SJCRH30 (cell line): ENCODE data around the gene FAM9A. TPM values are rescaled to one million over a fixed set of nuclear protein-coding genes. Genes with fewer than 3 reads are reported as not detected.
"Not testable (repeated sequence)": the region's sequence is repeated elsewhere in the genome, so short reads cannot be mapped to it uniquely, and the experiment has no call there.

Source experiments
- DNase-seq, 2 experiments: peaks; one replicate each; pipeline ENCODE4 v3.0.0-alpha.2; 2015 to 2020
- H3K27ac ChIP-seq: fragments of 250-450 bp; sonication (Bioruptor Pico); 2 replicates; pipeline ENCODE4 v1.5.1; 2020; ENCODE audit warnings: mild to moderate bottlenecking, moderate library complexity
- H3K27me3 ChIP-seq: fragments of 250-450 bp; sonication (Bioruptor Pico); 2 replicates; pipeline ENCODE4 v1.5.1; 2020; ENCODE audit warnings: mild to moderate bottlenecking, moderate library complexity
- H3K36me3 ChIP-seq: fragments of 250-450 bp; sonication (Bioruptor Pico); 2 replicates; pipeline ENCODE4 v1.5.1; 2020; ENCODE audit warnings: mild to moderate bottlenecking, moderate library complexity
- H3K4me1 ChIP-seq: fragments of 250-450 bp; sonication (Bioruptor Pico); 2 replicates; pipeline ENCODE4 v1.5.1; 2020; ENCODE audit warnings: mild to moderate bottlenecking, moderate library complexity
- H3K4me3 ChIP-seq: fragments of 250-450 bp; sonication (Bioruptor Pico); 2 replicates; pipeline ENCODE4 v1.5.1; 2020; ENCODE audit warnings: mild to moderate bottlenecking, moderate library complexity
- H3K9me3 ChIP-seq: fragments of 250-450 bp; sonication (Bioruptor Pico); replicated peaks from 2 replicates; pipeline ENCODE4 v1.5.1; 2020; ENCODE audit warnings: mild to moderate bottlenecking, moderate library complexity
- total RNA-seq: library from RNA; depleted of rRNA; stranded (reverse); fragments of >200 nt; shearing (Covaris generic); gene quantifications from 2 replicates; pipeline ENCODE4 v1.2.3, GENCODE V29; 2014; rRNA removed

Gene FAM9A
- total RNA-seq, 1 experiment from 2014 or later: not detected

- DNase-seq, H3K4me3 ChIP-seq, H3K27me3 ChIP-seq, H3K4me1 ChIP-seq, H3K27ac ChIP-seq, H3K9me3 ChIP-seq, H3K36me3 ChIP-seq: not testable (repeated sequence)
Measured at GRCh38 chrX:8781921-8782320, 19.3 kb downstream of the FAM9A start.

- H3K36me3 ChIP-seq: no peaks in the 10 kb centered on the region
- no peaks in the 10 kb centered on the region for H3K9me3 ChIP-seq
- no peak for DNase-seq
- no peaks in the 10 kb centered on the region for H3K4me1 ChIP-seq
- H3K27me3 ChIP-seq: no peaks in the 10 kb centered on the region
- no peak overlapping the region for H3K4me3 ChIP-seq
- H3K27ac ChIP-seq: no peak overlapping the region
Measured at GRCh38 chrX:8773117-8773516, 28.1 kb downstream of the FAM9A start.

- no peaks in the 10 kb centered on the region for H3K36me3 ChIP-seq
- H3K27me3 ChIP-seq: no peaks in the 10 kb centered on the region
- H3K9me3 ChIP-seq: no peaks in the 10 kb centered on the region
- H3K4me1 ChIP-seq: no peaks in the 10 kb centered on the region
- H3K4me3 ChIP-seq: no peak overlapping the region
- no peak overlapping the region for H3K27ac ChIP-seq
- DNase-seq: no peak
Measured at GRCh38 chrX:8760021-8760420, 41.2 kb downstream of the FAM9A start.

- not testable (repeated sequence) for H3K9me3 ChIP-seq, H3K27me3 ChIP-seq, DNase-seq, H3K36me3 ChIP-seq, H3K4me3 ChIP-seq, H3K27ac ChIP-seq, H3K4me1 ChIP-seq
Measured at GRCh38 chrX:8758706-8759105, 42.5 kb downstream of the FAM9A start.

GRCh38 chrX:8757609-8758389, 43.4 kb downstream of the FAM9A start:
- not testable (repeated sequence) for H3K4me1 ChIP-seq, H3K9me3 ChIP-seq, H3K27me3 ChIP-seq, H3K27ac ChIP-seq, DNase-seq, H3K4me3 ChIP-seq, H3K36me3 ChIP-seq

GRCh38 chrX:8755813-8756212, 45.4 kb downstream of the FAM9A start:
- DNase-seq: no peak
- no peak overlapping the region for H3K4me3 ChIP-seq
- no peaks in the 10 kb centered on the region for H3K27me3 ChIP-seq
- H3K36me3 ChIP-seq: no peaks in the 10 kb centered on the region
- H3K4me1 ChIP-seq: no peaks in the 10 kb centered on the region
- H3K9me3 ChIP-seq: no peaks in the 10 kb centered on the region
- H3K27ac ChIP-seq: no peak overlapping the region

GRCh38 chrX:8755116-8755515, 46.1 kb downstream of the FAM9A start:
- Histone ChIP-seq H3K9me3 (no peaks in the 10 kb centered on the region), H3K4me3 (no peak overlapping the region), H3K36me3 (no peaks in the 10 kb centered on the region), H3K4me1 (no peaks in the 10 kb centered on the region), H3K27ac (no peak overlapping the region), H3K27me3 (no peaks in the 10 kb centered on the region)
- no peak for DNase-seq

- Histone ChIP-seq H3K4me1 (no peaks in the 10 kb centered on the region), H3K36me3 (no peaks in the 10 kb centered on the region), H3K27ac (no peak overlapping the region), H3K9me3 (no peaks in the 10 kb centered on the region), H3K4me3 (no peak overlapping the region), H3K27me3 (no peaks in the 10 kb centered on the region)
- DNase-seq: no peak
Measured at GRCh38 chrX:8749697-8750096, 51.5 kb downstream of the FAM9A start.

GRCh38 chrX:8748855-8749254, 52.3 kb downstream of the FAM9A start:
- Histone ChIP-seq H3K27me3 (no peaks in the 10 kb centered on the region), H3K4me3 (no peak overlapping the region), H3K36me3 (no peaks in the 10 kb centered on the region), H3K27ac (no peak overlapping the region), H3K9me3 (no peaks in the 10 kb centered on the region), H3K4me1 (no peaks in the 10 kb centered on the region)
- peak in 1 of 2 experiments; percentile 55 for DNase-seq

GRCh38 chrX:8743126-8743732, 58.0 kb downstream of the FAM9A start:
- H3K27me3 ChIP-seq: no peaks in the 10 kb centered on the region
- no peaks in the 10 kb centered on the region for H3K4me1 ChIP-seq
- DNase-seq: peak; percentile 32 to 69
- H3K36me3 ChIP-seq: no peaks in the 10 kb centered on the region
- no peaks in the 10 kb centered on the region for H3K9me3 ChIP-seq
- no peak overlapping the region for H3K27ac ChIP-seq
- no peak overlapping the region for H3K4me3 ChIP-seq

- DNase-seq: no peak
- no peaks in the 10 kb centered on the region for H3K9me3 ChIP-seq
- no peak overlapping the region for H3K27ac ChIP-seq
- no peaks in the 10 kb centered on the region for H3K36me3 ChIP-seq
- H3K4me1 ChIP-seq: no peaks in the 10 kb centered on the region
- no peak overlapping the region for H3K4me3 ChIP-seq
- H3K27me3 ChIP-seq: no peaks in the 10 kb centered on the region
Measured at GRCh38 chrX:8741981-8742380, 59.2 kb downstream of the FAM9A start.

Other genes with a start within 250 kb of the FAM9A start
- not detected in 2 replicates for gene ANOS1, start 69.2 kb downstream of the FAM9A start, total RNA-seq
- gene FAM9B, start 232.7 kb upstream of the FAM9A start, total RNA-seq: 0.58 and 0.69 TPM in 2 replicates